ENCODE data around the gene PARM1.

GRCh38 chr4:74920704-74921103, 12.2 kb upstream of the PARM1 start:
- TF ChIP-seq REST (IDR thresholded peaks at IDR 0.05; ENCODE audit: low read depth) (no peak), MAX (IDR thresholded peaks at IDR 0.05) (no peak), FOXM1 (IDR thresholded peaks at IDR 0.05; ENCODE audit: borderline replicate concordance, low read depth) (no peak), CREB1 (IDR thresholded peaks at IDR 0.05; ENCODE audit: low read depth) (no peak), EGR1 (IDR thresholded peaks at IDR 0.05) (no peak), RAD21 (IDR thresholded peaks at IDR 0.05; ENCODE audit: low read depth) (no peak), EP300 (IDR thresholded peaks at IDR 0.05; ENCODE audit: borderline replicate concordance) (no peak), CEBPB (IDR thresholded peaks at IDR 0.05) (no peak), TEAD4 (IDR thresholded peaks at IDR 0.05) (no peak), TAF1 (IDR thresholded peaks at IDR 0.05; ENCODE audit: low read depth) (no peak), NFIC (IDR thresholded peaks at IDR 0.05) (no peak)
